HG02798 (cell line): ENCODE results near the gene EP400.
"Not testable (repeated sequence)": the region's sequence is repeated elsewhere in the genome, so short reads cannot be mapped to it uniquely, and the experiment has no call there.

Source experiments
- ATAC-seq: cut with Tn5 transposase; IDR thresholded peaks from one replicate; pipeline ENCODE4 v1.9.1; 2021; ENCODE audit warnings: mild to moderate bottlenecking; ENCODE audit not compliant: unreplicated experiment, poor library complexity

EP400 gene

DNA sequence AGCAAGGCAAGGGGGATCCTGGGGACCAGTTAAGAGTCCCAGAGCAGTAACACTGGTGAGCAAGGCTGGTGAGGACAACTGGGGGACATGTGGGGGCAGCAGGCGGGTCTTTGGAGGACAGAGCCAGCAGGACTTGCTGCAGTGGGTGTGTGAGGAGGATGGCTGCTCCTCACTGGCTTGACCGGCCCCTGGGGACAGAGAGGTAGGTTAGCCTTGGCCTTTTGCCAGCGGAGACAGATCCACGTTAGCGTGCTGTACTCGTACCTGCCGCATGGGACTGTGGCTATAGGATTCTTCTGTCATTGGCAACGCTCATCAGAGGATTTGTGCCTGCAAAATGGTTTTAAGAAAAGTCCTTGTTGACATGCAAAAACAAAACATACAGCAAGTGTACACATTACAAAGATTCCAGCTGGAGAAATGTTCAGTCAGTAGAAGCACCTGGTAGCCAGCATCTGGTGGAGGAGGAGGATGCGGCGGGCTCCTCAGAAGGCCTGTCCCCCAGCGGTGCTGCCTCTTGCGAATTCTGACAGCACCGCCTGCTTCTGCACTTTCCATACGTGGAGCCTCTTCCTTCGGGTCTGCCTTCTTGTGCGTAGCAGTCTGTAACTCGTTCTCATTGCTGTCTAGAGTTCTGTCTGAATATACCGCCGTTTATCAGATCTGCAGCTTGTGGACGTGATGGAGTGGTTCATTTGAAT is 91.3 kb downstream of the EP400 start:
- no peak for ATAC-seq

DNA sequence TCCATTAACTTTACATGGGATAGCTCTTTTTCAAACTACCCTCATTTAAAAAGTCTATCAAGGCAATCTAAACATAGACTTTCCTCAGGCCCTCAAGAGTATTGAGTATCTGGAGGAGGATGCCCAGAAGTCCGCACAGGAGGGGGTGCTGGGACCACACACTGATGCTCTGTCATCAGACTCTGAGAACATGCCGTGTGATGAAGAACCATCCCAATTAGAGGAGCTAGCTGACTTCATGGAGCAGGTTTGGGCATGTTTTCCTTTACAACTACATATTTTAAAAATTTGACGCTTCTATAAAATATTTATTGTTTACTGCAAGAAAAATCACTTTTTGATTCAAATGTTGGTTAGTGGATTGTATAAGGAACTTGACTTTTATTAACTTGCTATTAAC is 93.5 kb downstream of the EP400 start:
- ATAC-seq: no peak

DNA sequence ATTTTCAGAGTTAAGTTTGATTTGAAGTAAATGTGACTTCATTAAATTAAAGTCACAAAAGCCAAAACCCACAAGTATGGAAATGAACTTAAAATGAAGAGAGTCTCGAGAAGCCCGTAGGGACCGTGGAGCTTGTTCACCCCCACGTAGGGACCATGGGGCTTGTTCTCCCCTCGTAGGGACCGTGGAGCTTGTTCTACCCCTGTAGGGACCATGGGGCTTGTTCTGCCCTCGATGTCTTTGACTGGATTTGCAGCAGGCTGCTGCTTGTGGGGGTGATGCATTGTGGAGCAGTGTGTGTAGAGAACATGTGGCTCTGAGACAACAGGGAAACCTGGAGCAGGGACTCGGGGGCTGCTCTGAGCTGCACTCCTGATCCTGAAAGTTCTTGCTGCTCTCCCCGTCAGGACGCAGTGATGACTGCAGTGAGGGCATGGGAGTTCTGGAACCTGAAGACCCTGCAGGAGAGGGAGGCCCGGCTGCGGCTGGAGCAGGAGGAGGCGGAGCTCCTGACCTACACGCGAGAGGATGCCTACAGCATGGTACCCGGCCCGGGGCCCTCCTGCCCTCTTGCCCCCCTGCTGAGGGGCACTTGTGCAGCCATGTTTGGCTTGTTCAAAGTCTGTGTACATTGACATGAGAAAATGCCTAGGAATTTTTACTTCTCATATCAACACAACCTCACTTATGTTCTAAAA is 94.2 kb downstream of the EP400 start:
- no peak for ATAC-seq

DNA sequence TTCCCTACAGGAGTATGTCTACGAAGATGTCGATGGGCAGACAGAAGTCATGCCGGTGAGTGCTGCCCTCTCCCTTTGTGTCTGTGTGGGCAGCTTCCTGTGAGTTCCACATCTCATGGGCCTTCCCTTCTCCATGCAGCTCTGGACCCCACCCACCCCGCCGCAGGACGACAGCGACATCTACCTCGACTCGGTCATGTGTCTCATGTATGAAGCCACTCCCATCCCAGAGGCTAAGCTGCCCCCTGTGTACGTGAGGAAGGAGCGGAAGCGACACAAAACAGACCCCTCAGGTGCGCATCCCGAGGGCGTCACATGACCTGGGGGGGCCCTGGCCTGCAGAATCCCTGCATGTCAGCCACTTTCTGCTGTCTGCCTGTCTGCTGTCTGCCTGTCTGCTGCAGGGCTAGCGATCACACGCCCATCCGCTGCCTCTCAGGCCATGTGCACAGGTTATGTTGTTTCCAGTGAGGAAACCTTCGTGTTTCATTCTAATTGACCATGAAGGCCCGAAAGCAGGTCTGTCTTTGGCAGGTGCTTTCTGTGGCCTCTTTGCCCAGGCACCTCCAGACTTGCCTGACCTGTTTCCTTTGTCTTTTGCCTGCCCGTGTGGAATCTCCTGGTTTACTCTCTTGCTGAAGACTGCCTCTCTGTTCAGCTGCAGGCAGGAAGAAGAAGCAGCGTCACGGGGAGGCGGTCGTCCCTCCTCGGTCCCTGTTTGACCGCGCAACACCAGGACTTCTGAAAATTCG is 95.1 kb downstream of the EP400 start:
- no peak for ATAC-seq

DNA sequence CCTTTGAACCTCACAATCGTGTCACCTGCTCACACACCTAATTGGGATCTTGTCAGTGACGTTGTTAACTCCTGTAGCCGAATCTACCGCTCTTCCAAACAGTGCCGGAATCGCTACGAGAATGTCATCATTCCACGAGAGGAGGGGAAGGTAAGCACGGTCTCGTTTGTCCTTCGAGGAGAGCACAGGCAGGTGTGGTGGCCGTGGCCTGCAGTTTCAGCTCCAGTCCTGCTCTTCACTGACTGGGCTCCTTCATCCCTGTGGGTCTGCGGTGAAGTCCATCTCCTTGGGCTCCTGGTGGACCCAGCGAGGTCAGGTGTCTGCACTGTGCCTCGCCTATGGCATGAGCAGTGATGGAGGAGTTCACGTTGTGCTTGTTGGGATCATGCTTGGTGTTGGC is 96.0 kb downstream of the EP400 start:
- no peak for ATAC-seq

DNA sequence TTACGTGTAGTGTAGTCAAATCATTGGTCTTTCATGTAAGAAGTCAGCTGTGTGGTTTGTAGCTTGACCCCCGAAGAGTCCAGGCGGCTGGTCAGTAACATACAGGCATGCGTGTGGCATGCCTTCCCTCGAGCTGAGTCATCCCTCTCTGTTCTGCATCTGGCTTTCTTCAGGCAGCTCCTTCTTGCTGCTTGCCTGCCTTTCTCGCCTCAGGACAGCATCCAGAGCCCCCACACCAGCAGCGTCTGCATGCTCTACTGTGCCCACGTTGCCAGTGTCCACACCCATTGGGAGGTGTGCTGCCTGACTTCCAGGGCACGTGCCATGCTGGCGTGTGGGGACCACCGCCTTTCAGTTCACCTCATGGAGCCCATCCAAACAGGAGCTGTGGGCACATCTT is 96.8 kb downstream of the EP400 start:
- ATAC-seq: no peak

DNA sequence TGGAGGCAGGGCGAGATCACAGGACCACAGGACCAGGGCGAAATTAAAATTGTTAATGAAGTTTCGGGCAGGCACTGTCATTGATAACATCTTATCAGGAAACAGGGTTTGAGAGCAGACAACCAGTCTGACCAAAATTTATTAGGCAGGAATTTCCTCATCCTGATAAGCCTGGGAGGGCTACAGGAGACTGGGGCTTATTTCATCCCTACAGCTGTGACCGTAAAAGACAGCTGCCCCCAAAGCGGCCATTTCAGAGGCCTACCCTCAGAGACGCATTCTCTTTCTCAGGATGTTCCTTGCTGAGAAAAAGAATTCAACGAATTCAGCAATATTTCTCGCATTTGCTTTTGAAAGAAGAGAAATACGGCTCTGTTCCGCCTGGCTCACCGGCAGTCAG is 97.9 kb downstream of the EP400 start:
- ATAC-seq: not testable (repeated sequence)

DNA sequence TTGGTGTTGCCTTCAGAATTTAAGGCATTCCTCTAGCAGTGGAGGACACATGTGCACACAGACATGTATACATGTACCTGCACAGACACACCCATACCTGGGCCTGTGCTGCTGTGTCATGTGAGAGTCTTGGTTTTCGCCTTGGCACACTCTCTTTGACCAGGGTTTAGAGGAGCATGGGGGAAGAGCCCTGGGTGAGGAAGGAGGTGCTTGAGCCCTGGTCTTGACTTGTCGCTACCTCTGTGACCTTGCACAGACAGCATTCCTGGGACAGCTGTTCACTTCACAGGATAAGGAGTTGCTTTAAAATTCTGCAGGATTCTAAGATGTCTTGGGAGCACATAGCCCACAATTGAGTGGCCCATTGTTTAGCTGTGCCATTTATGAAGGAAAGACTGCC is 99.7 kb downstream of the EP400 start:
- no peak for ATAC-seq

DNA sequence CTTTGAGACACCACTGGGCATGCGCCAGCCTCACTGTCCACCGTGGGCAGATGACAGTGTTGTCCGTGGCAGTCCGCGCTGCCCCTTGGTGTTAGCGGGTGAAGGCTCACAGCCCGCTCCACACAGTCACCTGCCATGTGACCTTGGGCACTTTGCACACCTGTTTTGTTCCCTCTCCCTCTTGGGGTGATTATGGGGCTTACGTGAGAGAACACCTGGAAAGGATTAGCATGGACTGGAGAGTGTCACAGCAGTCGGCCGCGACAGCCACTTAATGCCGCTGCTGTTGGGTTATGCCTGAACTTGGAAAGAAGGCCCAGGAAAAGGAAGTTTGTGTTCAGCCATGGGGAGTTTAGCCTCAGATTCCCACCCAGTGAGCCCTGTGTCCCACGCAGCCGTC is 100.1 kb downstream of the EP400 start:
- no peak for ATAC-seq

DNA sequence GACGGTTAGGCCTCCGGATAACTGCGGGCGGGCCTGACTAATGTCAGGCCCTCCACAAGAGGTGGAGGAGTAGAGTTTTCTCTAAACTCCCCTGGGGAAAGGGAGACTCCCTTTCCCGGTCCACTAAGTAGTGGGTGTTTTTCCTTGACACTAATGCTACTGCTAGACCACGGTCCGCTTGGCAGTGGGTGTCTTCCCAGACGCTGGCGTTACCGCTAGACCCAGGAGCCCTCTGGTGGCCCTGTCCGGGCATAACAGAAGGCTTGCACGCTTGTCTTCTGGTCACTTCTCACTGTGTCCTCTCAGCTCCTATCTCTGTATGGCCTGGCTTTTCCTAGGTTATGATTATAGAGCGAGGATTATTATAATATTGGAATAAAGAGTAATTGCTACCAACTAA is 102.0 kb downstream of the EP400 start:
- not testable (repeated sequence) for ATAC-seq

DNA sequence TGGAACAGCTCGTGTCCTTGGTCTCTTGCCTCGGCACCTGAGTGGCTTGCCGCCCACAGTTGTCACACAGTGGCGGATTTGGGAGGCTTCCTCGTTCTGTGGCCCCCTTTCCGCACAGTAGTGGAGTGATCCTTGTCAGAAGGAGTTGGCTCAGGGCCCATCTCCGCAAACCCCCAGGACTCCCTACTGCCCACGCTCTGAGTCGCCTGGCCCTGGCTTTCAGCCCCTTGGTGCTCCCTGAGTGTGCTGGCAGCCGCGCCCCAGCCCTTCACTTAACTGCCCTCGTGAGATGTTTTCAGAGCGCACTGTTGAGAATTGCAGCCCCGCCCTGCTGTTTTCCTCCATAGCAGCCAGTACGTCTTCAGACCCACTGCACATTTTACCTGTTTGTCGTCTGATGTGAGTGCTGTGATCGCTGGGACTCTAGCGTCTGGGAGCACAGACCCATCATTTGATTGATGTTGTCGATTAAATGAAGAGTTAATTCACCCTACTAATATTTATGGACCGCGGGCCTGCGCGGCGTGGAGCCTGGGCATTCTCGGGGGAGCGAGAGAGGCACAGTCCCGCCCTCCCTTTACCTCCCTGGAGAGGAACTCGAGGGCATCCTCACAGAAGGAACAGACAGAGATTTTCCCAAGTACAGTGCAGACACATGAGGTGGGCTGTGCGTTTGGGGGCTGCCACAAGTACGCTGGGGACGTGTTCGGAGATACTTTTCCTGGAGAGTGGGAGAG is 102.6 kb downstream of the EP400 start:
- no peak for ATAC-seq

DNA sequence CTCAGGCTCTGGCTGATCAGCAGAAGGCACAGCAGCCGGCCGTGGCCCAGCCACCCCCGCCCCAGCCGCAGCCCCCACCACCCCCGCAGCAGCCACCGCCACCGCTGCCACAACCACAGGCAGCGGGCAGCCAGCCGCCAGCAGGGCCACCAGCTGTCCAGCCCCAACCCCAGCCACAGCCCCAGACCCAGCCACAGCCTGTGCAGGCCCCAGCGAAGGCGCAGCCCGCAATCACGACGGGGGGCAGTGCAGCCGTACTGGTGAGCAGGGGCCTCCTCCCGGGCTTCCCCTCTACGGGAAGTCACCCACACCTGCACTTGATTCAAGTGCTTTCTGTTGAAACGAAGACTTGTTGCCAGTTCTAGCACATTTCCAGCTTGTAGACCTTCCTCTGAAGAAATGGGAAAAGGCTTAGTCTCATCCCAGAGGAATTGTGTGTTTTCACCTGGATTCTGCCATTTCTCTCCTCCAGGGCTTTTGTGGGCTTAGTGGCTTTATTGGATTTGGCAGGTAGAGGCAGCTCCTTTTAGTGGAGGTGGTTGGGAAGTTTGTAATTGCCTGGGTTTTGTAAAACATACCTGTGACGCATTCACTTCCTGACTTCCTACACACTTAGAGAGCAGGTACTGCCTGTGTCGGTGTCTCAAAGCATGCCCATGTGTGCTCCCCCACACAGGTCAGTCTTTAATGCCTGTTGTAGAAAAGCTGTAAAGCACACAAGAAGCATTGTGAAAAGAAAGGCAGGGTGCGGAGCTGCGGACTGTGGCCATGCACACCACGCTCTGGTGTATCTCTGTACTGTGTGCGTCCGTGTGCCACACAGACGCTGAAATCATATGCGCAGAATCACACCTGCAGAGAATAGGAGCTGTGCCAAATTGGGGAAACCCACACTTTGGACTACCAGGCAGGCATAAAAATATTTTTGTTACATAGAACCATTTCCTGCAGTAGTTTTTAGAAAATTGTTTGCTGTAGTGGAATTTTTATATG is 103.9 kb downstream of the EP400 start:
- no peak for ATAC-seq

DNA sequence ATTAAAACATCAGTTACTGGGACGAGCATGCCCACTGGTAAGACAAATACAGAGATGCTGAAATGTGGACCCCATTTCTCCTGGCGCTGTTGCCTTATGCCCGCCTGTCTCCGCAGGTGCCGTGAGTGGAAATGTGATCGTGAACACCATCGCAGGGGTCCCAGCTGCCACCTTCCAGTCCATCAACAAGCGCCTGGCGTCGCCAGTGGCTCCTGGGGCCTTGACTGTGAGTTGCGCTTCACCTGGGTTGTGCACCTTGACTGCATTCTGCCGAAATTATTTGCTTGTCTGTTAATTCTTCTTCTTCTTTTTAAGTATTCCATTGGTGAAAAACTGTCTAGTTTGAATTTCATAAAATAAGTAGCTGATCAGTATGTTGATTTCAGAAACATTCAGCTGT is 105.2 kb downstream of the EP400 start:
- no peak for ATAC-seq

DNA sequence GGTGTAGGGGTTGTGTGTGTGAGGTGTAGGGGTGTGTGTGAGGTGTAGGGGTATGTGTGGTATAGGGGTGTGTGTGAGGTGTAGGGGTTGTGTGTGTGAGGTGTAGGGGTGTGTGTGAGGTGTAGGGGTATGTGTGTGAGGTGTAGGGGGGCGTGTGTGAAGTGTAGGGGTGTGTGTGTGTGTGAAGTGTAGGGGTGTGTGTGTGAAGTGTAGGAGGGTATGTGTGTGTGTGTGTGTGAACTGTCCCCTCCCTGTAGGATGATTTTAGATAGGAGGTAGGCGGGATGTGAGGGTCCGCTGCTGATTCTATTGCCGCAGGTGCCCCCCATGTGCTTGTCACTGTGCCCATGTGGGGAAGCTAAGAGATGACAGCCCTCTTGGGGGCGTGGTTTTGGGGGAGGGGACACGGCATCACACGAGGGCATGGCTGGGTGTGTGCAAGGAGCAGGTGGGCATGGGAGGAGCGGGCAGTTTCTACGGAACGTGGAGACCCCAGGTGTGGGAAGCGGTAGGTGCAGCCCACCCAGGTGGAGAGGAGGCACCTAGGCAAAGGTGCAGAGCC is 105.9 kb downstream of the EP400 start:
- no peak for ATAC-seq

DNA sequence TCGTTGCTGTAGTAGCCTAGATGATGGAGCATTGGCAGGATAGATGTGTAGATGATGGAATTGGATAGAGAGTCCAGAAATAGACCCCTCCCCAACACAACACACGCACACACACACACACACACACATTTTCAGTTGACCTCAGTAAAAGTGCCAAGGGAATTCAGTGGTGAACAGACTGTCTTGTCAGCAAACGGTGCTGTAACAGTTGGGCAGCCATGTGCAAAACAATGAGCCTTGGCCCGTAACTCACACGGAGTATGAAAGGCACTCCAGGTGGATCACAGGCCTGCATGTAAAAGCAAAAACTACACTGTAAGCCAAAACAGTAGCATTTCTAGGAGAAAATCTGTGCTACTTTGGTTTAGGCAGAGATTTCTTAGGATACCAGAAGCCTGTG is 106.6 kb downstream of the EP400 start:
- no peak for ATAC-seq

DNA sequence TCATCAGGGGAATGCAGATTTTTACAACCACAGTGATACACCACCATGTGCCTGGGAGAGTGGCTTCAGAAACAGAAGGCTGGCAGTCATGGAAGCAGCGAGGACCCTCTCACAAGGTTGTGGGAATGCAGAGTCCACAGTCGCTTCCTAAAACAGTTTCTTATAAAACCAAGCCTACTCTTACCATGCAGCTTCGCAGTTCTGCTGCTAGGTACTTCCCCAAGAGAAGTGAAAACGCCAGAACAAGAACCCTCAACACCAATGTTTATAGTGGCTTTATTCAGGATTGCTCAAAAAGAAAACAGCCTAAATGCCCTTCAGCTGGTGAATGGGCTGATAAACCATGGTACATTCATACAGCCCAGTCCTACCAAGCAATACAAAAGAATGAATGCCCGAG is 107.2 kb downstream of the EP400 start:
- no peak for ATAC-seq

DNA sequence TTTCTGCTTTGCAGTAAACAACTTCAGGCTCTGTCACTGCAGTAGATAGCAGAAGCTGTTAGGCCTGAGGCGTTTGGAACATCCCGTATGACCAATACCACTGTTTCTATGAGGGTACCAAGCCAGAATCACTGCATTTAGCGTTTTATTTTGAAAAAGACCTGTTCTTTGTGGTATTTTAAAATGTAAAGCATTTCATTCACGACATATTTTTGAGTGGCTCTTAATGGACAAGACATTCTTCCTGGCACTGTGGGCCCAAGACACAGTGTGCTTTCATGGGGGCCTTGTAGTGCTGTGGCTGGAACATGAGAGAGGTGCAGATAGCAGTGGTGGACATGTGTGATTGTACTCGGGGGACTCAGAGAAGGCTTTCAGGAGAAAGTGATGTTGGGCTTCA is 107.9 kb downstream of the EP400 start:
- no peak for ATAC-seq

DNA sequence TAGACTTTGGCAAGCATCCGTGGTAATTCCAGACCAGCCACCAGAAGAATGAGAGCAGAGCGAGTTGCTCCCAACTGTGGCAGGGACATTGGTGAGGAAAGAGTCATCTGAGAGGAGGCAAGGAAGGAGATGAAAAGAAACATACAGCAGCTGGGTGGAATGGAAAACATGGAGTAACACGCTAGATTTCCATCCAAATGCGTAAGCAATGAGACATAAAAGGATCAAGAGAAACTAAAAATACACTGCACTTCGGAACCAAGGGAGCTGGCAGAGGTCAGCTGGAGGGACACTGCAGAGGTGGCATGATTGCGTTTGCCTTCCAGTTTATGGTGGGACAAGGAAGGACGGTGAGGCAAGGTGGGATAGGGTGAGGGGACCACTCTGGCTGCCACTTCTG is 111.5 kb downstream of the EP400 start:
- no peak for ATAC-seq

DNA sequence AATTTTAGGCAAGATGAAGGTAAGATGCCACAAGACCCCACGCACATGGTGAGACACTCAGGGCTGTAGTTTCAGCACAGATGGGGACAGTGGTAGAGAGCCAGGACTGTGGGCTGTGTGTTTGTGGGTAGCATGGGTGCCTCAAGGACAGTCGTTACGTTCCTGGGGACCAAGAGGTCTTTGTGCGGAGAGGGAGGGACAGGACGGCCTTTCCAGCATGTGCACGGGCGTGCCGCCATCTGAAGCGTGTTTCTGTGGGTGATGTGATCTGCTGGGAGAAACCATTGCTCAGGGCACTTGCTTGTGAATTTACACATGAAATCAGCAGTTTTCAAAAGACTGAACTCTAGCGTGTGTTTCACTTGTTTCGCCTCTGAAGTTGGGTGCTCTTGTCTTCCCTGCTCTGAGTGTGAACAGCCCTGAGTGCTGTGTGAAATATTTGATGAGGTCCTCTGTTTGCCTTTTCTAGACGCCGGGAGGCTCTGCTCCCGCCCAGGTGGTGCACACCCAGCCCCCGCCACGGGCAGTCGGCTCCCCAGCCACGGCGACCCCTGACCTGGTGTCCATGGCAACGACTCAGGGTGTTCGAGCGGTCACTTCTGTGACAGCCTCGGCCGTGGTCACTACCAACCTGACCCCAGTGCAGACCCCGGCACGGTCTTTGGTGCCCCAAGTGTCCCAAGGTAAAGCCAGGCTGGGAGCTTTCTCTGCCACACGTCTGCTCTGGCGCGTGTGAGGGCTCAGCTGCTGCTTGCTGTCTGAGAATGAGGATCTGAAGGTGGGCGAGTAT is 112.1 kb downstream of the EP400 start:
- ATAC-seq: no peak
